GM04503 (cell line): ENCODE results near the gene ACP7.
A peak's percentile ranks its signal among the peaks of the same experiment; 100 is the strongest.
"Not testable (repeated sequence)": the region's sequence is repeated elsewhere in the genome, so short reads cannot be mapped to it uniquely, and the experiment has no call there.

ENCODE experiments used
- DNase-seq: peaks from one replicate; pipeline ENCODE4 v3.0.0-alpha.2; 2012; ENCODE audit warnings: low read depth

ACP7 gene

DNA sequence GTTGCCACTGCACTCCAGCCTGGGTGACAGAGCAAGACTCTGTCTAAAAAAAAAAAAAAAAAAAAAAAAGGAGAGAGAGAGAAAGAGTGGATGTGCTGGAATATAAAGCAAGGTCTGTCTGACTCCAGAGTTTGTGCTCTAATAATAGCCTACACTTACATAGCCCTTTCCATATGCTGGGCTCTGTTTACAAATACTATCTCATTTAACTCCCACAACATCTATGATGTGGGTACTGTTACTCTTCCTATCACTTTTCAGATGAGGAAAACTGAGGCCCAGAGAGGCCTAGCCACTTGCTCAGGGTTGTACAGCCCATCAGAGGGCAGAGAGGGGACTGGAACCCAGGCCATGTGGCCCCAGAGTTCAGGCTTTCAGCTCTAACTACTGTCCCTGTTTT lies 25.5 kb downstream of the ACP7 start:
- DNase-seq: no peak

GRCh38 chr19:39110263-39110967 lies 26.2 kb downstream of the ACP7 start:
- no peak for DNase-seq

GRCh38 chr19:39111593-39112199 lies 27.5 kb downstream of the ACP7 start:
- DNase-seq: no peak

- no peak for DNase-seq
These were observed 28.2 kb downstream of the ACP7 start for GRCh38 chr19:39112338-39112890.

DNA sequence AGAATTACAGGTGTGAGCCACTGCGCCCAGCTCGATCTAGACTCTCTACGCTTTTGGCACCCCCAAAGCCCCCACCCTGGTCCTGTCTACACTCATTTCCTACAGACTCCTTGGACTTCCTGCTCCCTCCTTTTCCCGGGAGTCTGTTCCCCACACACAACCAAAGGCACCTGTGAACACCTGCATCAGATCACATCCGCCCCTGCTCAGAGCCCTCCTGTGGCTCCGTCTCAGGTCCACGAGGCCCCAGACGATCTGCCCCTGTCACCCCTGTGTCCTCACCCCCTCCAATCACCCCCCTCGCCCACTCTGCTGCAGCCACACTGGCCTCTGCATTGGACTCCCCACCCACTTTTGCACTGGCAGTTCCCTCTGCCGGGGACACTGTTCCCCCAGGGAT lies 29.0 kb downstream of the ACP7 start:
- no peak for DNase-seq

GRCh38 chr19:39115105-39115847 lies 31.1 kb downstream of the ACP7 start:
- DNase-seq: no peak

DNA sequence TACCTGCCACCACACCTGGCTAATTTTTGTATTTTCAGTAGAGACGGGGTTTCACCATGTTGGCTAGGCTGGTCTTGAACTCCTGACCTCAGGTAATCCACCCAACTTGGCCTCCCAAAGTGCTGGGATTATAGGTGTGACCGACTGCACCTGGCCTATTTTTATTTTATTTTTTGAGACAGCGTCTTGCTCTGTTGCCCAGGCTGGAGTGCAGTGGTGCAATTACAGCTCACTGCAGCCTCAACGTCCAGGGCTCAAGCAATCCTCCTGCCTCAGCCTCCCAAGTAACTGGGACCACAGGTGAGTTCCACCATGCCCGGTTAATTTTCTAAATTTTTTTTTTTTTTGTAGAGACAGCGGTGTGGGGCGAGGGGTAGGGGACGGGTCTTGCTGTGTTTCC lies 32.9 kb downstream of the ACP7 start:
- not testable (repeated sequence) for DNase-seq

GRCh38 chr19:39119830-39120229 lies 35.7 kb downstream of the ACP7 start:
- DNase-seq: no peak

DNA sequence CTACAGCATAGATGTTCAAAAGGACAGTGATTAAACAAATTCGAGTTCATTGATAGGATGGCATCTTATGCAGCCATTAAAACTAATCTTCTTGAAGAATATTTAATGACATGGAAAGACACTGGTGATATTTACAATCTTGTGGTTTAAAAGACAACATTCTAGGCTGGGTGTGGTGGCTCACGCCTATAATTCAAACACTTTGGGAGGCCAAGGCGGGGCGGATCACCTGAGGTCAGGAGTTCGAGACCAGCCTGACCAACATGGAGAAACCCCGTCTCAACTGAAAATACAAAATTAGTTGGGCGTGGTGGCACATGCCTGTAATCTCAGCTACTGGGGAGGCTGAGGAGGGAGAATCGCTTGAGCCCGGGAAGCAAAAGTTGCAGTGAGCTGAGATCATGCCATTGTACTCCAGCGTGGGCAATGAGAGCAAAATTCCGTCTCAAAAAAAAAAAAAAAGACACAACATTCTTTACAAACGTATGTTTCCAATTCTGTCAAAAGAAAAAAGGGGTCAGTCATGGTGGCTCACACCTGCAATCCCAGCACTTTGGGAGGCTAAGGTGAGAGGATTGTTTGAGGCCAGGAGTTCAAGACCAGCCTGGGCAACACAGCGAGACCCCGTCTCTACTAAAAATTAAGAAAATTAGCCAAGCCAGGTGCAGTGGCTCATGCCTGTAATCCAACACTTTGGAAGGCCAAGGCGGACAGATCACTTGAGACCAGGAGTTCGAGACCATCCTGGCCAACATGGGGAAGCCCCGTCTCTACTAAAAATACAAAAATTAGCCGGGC lies 39.0 kb downstream of the ACP7 start:
- DNase-seq: no peak

DNA sequence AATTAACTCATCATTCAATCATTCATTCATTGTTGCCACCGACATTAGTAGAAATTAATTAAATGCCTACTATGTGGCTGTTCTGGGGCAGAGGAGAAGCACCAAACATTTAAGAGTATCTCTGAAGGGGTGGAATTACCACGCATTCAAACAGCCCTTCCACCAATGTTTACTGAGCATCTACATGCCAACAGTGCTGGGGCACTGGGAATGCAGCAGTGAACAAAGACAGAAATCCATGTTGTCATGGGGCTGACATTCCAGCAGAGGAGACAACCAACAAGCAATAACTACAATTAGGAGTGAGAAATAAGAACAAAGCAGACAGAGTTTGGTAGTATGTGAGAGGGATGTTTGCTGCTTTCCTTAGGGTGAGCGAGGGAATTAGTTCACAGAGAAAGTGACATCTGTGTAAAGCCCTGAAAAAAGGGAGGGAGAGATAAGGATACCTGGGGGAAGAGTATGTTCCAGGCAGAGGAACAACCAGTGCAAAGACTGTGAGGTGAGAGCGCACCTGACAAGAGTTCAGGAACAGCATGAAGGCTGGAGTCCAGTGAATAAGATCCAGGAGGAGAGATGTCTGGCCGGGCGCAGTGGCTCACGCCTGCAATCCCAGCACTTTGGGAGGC lies 40.1 kb downstream of the ACP7 start:
- DNase-seq: no peak

DNA sequence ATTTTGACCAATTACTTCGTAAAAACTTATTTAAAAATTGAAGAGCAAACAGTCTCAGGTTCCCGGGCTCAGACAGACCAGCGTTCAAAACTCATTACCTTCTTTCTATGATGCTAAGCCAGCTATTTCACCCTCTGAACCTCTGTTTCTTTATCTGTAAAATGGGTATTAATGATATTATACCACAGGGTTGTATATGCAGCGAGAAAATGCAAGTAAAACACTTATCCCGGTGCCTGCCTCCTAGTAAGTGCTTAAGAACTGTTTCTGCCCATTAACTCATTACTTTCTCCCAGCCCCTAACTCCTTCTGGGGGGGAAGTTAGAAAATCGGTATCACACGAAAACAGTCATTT lies 41.0 kb downstream of the ACP7 start:
- DNase-seq: no peak

DNA sequence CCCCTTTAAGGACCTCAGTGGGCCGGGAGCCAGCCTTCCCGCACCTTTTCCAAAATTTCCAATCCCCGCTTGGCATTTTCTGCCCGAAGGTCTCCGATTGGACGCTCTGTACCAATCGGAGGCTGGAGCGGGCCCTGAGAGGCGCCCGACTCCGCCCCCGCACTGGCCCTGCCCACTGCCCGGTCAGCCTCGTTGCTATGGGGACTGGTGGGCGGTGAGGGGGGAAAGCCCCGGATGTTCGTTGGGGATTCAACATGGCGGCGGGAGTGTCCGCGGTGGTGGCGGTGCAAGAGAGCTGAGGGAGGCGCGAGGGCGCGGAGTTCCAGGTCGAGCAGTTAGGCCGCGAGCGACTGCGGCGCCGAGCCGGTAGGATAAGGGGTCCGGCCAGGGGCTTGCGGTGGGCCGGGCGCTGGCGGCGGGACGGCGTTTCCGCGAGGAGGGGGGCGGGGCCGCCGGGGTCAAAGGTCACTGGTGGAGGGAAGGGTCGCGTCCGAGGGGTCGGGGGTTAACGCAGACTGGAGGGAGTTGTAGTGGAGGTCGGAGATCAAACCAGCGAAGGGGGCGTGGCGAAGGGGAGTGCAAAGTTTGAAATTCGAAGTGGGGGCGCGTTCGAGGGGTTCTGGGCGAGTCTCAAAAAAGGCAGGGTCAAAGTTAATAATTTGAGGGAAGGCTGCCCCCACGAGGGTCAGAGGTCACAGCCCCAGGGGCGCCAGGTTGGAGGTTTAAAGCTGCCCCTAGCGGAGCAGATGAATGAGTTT lies 41.6 kb downstream of the ACP7 start, which contains the start of gene PAK4:
Gene PAK4 (plus strand): TSS at position 233 of the 758 bp plus-strand sequence. CDS start 43,768 bp downstream, outside the sequence.
- DNase-seq: peak; percentile 82

GRCh38 chr19:39126312-39127187 lies 42.4 kb downstream of the ACP7 start:
- DNase-seq: no peak

DNA sequence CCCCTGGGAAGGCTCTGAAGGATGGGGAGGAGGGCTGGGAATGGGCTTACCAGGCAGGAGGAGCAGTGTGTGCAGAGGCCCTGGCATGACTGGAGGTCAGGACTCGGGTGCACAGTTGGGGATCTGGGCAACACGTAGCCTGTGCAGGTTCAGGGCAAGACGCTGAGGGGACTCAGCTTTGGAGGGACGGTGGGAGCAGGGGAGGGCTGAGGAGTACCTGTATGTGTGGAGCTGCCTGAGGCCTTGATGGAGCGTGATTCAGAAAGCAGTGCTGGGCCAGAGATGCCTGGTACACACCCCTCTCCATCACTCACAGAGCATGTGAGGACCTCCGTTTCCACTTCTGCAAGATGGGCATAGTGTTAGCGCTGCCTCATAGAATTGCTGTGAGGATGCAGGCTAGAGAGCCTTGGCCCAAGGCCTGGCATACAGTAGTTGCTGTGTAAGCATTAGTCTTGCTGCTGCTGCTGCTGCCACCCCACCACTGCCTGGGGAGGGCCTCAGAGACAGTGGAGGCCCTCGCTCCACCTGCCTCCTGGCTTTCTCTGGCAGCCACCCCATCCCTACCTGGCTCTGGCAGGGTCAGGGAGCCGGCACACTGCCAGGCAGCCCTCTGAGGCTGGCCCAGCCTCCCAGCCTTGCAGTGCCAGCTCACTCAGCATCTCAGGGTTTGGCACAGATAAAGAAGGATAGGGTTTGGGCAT lies 43.8 kb downstream of the ACP7 start:
- DNase-seq: no peak

DNA sequence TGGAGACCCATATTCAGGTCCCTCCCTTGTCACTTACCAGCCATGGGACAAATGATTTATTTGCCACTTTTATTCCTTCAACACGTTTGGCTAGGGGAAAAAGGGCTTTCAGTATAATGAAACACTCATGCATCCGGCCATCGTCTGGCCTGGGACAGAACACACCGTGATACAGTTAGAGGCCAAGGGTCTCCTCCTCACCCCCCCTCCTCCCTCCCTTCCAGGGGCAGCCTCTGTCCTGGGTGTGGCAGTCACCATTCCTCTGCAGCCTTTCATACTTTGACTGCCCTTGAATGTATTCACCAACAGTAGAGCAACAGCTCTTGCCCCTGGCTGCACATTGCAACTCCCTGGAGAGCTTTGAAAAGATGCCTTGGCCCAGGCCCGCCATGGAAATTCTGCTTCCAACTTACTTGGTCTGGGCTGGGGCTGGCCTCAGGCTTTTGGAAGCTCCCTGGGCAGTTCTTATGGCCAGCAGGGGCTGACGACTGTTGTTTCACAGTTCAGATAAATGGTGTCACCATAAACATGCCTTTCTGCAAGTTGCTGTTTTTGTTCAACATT lies 44.4 kb downstream of the ACP7 start:
- no peak for DNase-seq

DNA sequence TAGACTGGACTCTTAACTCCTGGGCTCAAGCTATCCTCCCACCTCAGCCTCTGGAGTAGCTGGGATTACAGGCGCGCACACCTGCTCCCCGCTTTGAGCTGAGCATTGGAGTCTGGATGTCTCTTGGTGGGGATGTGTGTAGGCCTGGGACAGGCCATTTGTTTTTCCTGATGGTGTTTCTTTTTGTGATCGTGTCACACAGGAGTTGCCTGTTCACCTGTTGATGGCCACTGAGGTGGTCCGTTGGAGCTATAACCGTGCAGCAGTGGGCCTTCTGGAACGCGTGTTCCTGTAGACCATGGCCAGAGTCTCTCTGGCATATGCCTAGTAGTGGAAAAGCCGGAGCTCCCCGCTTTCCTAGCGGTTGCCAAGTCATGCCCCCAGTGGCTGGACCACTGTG lies 44.9 kb downstream of the ACP7 start:
- no peak for DNase-seq

- no peak for DNase-seq
These were observed 46.4 kb downstream of the ACP7 start for GRCh38 chr19:39130337-39131254.

- DNase-seq: no peak
These were observed 47.1 kb downstream of the ACP7 start for GRCh38 chr19:39131255-39131755.
